ENCODE measurements around the gene SMCO2.
"Not testable (repeated sequence)": the region's sequence is repeated elsewhere in the genome, so short reads cannot be mapped to it uniquely, and the experiment has no call there.

The SMCO2 gene

DNA sequence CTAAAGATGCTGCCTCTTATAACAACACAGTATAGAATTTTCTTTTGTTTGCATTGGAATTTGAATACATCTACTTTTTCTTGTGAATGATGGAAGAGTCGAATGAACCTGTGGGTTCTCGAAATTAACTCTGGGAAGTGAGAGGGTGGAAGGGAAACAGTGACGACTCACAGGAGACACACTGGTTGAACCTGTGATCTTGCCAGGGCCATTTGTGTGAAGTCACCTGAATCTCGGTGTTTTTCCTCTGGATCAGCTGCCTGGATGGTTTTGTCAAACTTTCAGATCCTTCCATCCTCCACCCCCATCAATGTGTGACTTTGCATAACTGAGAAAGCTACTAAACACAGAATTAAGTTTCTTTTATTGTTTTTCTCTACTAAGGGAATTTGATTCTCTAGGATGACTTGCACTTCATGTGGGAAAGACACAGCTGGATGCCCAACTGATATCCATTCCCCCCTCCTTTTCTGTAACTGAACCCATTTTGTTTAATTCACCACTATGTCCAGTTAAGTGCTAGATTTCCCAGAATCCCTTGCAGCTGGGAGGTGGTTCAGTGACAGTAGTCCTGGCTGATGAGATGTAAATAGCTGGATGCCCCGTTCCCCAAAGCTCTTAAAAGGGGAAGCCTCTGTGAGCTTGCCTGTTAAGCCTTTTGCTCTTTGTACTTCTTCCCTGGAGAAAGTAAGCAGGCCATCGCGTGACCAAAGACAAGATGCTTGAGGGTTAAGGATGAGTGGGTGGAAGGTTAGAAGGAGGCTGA, 83.8 kb downstream of the SMCO2 start:
- peak; percentile 57 for DNase-seq

DNA sequence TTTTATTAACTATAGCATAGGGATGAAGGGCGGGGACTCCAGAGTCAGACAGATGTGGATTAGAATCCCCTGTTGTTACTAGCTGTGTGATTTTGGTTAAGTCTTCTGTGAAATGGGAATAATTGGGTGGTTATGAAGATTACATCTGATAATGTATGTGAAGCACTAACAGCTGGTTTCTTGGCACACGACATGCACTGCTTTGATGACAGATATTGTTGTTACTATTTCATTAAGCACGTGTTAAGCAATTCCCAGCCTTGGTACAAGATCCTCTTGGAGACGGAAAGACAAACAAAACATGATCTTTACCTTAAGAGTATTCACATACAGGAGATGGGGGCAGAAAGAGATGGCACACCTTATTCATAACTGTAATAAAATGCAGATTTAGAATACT, 85.4 kb downstream of the SMCO2 start:
- DNase-seq: no peak

DNA sequence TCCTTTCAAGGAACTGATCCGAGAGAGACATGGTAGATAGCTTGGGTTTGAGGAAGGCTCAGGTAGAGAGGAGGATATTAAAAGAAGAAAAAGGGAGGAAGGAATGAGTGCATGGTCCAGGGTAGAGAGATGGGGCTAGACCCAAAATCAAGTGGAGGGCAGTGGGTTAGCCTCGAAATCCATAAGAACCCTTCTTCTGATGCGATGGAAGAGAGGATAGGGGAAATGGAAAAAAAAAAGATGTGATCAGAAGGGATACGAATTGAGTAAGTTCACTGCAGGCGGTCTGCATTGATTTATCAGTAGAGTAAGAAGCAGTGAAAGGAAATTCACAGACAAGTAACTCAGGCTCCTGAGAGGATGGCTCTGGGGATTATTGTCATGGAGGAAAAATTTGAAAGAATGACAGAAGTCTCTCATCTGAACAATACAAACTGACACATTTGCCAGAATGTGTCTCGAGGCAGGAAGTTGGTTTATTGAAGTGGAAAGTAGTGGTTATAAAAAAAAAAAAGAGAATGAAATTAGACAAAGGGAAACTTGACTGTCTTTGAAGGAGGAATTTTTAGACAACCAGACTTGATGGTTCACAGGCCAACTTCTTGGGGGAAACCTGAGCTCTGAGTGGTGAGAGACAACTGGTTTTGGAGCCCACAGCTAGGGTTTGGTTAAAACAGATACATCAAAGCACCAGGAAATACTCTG, 87.7 kb downstream of the SMCO2 start:
- DNase-seq: no peak

DNA sequence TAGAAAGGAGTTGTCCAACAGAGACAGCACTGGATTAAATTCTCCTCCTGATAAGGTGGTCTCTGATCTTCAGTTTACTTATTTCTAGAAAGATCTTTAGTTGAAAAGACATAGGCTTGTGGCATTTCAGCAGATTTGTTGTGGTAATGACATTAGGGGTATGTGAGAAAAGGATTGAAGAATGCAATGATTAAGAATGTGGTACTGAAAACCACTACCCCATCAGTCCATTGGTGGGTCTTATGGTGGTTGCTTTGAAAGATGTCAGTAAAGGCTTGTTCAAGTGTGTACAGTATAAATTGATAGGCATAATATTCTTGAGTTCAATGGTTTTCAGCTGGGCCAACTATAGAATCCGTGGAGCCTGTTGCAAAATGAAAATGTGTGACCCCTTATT, 88.2 kb downstream of the SMCO2 start:
- DNase-seq: no peak

DNA sequence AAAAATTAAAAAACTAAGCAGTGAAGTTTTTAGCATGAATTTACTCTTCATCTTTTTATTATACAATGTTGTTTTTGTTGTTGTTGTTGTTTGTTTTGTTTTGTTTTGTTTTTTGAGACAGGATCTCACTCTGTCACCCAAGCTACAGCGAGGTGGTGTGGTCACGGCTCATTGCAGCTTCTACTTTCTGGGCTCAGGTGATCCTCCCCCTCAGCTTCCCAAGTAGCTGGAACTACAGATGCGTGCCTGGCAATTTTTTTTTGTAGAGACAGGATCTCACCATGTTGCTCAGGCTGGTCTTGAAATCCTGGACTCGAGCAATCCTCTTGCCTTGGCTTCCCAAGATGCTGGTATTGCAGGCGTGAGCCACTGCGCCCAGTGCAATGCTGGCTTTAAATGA, 88.8 kb downstream of the SMCO2 start:
- no peak for DNase-seq

DNA sequence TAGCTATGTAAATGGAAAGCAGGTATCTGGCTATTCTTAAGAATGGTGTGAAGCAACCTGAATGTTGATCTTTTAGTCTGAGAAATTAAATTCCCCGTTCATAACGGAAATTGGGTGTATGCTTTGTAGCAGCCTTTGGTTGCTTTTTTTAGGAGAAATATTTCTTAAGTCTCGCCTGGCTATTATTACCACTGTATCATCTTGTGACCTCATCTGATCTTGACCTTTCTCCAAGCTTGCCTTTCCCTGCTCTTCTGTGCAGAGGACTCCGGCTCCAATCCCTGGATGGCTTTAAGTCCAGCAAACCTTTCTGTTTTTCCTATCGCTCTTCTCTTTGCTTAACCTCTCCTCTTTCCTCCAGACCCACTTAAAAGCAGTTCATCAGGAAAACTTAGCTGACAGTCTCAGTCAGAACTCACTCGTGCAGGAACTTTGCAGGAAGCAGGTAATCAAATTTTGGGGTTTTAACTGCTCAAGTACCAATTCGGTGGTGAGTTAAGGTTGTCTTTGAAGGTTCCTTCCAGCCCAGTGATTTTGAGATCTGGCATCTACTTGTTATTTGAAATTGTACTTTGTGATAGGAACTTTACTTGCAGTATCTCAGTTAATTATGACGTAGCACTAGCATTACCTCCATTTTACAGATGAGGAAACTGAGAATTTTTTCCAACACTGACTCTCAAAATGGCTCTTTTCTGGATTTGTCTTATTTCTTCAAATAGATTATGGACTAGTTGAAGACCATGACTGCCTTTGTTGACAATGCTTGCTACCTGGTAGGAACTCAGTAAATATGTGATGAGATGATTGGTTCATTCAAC, 91.5 kb downstream of the SMCO2 start:
- no peak for DNase-seq

DNA sequence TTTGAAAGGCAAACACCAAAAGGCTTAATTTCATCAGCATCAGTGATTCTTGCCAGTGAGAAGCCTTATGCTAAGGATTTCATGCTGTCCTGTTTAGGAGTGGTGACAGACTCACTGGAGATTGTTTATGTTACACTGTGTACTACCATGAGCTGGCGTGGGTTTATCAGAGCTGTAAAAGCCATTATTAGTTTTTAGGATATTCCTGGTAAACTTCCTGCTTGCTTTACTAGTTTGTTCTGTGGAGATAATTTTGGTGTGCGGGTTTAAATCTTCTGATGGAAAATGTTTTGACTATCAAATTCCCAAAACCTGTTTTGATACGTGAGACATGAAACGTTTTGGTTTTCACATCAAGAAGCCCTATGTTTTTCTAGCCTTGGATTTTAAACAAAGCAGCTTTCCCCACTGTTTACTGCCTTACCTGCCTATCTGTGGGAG, 92.7 kb downstream of the SMCO2 start:
- no peak for DNase-seq

DNA sequence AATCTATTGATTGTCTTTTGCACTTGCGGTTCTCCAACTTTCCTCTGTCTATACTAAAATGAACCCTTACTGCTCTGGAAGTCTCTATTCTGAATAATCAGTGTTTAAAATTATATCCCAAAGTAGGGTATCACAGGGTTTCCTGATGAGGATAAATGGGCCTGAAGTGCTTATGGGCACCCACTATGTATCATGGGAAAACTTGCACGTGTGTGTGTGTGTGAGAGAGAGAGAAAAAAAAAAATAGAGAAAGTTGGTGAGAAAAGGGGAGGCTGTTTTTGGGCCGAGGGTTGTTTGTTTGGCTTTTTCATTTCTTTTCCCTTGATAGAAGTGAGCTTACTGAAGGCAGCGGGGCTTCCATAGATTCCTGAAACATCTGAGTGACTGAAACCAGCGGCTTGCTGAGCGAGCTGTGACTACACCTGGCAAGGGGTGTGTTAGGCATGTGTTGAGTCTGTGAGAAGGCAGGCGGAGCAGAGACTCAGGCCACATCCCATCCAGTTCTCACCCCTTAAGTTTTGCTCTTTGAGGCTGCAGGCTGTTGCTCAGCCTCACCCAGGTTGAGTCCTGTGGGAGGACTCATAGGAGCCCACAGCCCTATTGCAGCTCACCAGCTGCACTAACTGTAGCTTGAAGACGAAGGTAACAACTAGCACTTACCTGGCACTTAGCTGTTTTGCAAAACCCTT, 94.6 kb downstream of the SMCO2 start:
- DNase-seq: no peak

DNA sequence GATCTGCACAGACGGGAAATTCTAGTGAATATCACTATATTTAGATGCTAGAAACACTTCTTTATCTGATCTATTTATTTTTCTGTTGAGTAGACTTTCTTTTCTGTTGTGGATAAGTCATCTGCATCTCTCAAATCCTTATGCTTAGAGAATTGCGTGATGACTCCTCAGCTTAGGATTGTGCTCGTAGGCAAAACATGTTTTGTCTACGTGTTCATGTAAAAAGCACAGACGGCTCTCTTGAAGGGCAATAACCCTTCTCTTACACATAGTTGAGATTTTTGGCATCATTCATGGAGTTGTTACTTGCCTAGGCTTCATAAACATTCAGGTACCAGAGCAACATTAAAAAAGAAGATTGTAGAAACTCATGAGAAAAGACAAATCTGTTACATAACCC, 96.1 kb downstream of the SMCO2 start:
- no peak for DNase-seq

DNA sequence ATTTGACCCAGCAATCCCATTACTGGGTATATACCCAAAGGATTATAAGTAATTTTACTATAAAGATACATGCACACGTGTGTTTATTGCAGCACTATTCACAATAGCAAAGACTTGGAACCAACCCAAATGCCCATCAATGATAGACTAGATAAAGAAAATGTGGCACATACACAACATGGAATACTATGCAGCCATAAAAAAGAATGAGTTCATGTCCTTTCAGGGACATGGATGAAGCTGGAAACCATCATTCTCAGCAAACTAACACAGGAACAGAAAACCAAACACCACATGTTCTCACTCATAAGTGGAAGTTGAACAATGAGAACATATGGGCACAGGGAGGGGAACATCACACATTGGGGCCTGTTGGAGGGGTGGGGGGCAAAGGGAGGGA, 98.3 kb downstream of the SMCO2 start:
- DNase-seq: not testable (repeated sequence)

DNA sequence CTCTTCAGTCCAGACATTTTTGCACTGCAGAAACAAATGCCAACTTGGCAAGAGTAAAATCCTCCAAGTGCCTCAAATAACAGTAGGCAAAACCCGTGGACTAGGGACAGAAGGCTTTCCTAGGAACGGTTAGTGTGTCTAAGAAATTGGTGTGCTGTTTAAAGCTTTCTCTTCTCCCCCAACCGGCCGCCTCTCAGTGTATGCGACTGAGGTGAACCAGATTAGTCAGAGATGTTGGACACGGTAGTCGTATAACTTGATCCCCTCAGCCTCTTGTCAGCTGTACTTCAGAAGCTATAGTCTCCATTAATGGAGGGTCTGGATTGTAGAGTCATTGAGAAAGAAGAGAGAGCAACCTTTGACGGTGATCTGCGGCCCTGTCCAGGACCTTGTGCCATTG, 99.1 kb downstream of the SMCO2 start:
- DNase-seq: no peak

DNA sequence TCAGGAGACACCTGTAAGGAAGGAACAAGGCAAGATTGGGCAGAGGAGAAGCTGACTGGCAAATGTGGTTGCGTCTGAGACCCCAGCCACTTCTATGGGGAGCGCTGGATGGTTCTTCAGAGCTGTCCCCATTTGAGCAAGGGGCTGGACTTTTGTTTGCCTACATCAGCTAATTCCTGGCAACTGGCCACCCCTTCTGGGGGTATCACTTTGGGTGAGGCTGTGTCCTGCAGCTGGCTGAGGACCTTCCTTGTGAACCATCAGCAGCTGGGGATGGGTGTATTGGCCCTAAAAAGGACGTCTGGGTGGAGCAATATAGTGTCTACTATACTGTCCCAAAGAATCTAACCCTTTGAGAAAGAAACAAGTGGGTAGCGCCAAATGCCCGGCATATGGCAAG, 101.1 kb downstream of the SMCO2 start:
- DNase-seq: no peak

DNA sequence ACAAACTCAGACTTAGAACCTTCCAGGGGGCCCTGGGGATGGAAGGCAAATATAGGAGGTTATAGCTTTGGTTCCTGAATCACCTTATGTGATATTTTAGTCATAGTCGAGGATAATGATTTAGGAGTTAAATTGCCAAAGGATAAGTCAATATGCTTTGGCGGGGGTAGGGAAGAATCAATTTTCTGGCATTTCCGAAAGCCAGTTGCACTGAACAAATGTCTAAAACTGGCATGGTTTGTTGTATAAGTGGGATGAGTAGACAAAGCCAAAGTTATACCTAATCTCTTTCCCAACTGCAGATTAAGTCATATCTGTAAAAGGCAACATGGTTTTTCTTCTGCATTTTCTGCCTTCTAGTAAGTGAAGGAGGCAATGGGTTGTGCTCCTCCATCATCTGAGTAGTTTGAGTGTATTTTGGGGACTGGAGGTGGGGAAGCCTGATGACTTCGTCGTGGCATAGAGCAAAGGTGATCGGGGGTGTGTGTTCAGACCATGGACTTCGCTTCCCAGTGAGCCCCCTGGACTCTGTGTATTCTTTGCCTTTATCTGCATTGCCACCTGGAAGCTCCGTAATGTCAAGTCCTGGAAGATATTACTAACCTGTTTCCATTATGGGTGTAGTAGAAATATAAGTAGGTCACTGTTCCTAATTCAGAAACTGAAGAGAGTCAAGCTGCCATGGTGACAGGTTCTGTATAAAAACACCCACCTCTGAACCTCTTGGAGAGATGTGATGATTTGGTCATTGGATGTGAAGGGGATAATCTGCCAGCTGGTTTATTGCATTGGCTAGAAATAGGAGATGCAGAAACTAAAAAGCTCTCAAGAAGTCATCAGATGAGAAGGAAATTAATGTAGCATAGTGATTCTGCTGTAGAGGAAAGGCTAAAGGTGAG, 102.0 kb downstream of the SMCO2 start:
- DNase-seq: peak; percentile 56

DNA sequence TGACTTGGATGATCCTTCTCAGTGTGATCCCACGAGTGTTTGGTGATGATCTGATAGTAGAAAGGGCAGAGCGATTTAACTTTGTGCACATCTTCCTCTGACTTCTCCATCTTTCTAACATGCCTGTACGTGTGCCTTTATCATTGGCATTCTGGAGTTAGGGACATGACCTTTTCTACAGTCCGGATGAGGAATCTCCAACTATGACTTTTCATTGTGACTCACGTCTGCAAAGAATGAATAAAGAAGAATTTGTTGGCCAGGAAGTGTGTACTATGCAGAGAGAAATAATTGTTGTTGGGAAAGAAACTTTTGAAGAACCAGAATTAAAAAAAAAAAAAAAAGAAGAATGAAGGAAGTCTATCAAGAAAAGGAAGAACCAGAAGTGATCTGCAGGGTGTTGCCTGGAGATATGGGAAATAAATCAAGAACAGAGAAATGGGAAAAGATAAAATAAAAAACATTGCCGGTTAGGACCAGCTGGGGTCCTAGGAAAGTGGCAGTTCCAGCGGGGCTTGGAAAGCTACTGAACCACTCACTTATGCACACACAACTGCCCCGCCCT, 102.8 kb downstream of the SMCO2 start:
- DNase-seq: peak; percentile 39

DNA sequence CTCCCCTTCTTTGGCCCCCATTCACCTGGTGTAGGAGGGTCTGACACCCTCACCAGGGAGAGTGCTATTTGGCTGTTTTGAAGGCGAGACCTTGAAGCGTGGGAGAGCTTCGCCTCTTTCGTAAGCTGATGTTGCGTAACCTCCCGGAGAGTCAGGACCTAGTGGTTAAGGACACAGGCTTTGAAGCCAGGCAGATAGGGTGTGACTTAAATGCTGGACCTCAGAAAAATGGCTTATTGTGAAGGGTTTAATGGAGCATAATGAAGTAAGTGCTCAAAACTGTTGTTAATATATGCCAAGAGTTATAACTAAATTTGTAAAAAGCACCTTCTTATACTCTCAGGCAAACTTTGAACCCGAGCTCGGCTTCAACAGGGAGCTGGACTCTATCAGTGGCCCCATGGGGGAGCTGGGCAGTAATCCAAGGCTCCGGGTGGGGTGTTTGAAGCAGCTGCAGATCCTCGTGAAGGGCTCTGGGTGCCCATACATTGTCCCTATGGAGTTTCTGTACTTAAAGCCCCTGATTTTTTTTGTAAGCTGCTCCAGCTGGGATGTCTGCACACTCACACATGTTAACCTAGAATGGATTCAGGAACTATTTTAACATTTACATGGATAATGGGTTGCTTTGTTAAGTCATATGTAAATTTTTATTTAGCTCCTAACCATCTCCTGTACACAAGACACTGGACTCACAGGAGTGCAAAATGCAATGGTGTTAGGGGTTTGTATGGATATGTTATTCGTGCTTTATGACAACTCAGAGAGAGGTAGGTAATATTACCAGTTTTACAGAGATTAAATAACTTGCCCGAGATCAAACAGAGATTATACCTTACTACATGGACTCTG, 103.5 kb downstream of the SMCO2 start:
- peak; percentile 90 for DNase-seq

DNA sequence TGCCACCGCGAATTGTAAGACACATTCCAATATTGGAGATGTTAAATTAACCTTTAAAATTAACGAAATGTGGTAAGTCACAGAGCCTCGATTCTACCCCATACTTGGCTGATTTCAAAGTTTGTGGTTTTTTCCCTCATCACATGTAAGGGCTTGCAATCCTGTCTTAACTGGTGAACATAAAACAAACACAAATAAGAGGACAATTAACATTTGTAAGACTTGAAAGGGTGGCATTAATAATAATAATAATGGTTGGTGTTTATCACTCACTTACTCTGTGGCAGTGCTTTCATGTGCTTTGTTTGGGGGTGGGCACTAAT, 104.1 kb downstream of the SMCO2 start:
- no peak for DNase-seq

DNA sequence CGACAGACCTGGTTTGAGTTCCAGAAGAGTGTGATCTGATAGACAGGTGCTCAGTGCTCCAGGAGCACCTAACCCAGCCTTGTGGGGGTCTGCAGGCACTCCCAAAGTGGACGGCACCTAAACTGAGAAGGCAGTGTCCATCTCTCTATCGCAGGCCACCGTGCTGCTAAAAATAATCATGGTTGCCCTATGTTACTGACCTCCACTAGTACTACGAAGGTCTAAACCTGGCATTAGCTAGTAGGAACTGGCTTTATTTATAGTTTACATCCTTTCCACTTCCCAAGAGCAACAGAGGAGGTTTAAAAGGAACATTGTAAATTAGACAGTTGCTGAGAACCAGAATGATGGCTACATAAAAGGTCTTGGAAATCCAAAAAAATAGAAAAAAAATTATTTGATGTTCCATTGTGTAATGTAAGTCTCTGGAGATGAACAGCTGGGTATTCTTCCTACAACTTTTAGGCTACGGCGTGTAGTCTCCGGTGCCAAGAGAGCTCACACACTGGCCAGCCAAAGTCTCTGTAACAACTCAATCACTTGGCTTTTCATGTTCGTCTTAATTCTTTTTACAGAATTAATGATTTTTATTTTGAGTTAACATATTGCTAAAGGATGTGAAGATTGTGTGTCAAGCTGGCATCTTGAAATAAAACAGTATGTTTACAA, 104.8 kb downstream of the SMCO2 start:
- DNase-seq: no peak
